Uterus (tissue), 2 donors: Measurements from ENCODE around the gene GNPDA2.

Experiments used
- POLR2A ChIP-seq, 2 donors: fragments of 450-650 bp; IDR thresholded peaks; one replicate each; pipeline ENCODE4 v1.6.1; 2016; ENCODE audit warnings: antibody characterized with exemption in 2 of 2, mild to moderate bottlenecking in 1 of 2, moderate library complexity in 1 of 2
- TF ChIP-seq, protein P1 (sequence below), 4 experiments: fragments of 200-600 bp in 2 of 4; fragments of 450-650 bp in 2 of 4; sonication (generic) in 2 of 4; IDR thresholded peaks; one replicate each; pipeline ENCODE4 v1.5.1; 2016 to 2019; ENCODE audit warnings: antibody characterized with exemption in 4 of 4, mild to moderate bottlenecking in 2 of 4, moderate library complexity in 1 of 4

- TF ChIP-seq, protein P1, sequence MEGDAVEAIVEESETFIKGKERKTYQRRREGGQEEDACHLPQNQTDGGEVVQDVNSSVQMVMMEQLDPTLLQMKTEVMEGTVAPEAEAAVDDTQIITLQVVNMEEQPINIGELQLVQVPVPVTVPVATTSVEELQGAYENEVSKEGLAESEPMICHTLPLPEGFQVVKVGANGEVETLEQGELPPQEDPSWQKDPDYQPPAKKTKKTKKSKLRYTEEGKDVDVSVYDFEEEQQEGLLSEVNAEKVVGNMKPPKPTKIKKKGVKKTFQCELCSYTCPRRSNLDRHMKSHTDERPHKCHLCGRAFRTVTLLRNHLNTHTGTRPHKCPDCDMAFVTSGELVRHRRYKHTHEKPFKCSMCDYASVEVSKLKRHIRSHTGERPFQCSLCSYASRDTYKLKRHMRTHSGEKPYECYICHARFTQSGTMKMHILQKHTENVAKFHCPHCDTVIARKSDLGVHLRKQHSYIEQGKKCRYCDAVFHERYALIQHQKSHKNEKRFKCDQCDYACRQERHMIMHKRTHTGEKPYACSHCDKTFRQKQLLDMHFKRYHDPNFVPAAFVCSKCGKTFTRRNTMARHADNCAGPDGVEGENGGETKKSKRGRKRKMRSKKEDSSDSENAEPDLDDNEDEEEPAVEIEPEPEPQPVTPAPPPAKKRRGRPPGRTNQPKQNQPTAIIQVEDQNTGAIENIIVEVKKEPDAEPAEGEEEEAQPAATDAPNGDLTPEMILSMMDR (IDR thresholded peaks at IDR 0.05): no peak
- no peak for TF ChIP-seq POLR2A (IDR thresholded peaks at IDR 0.05)
Observed at GRCh38 chr4:44660396-44660795, 66.0 kb downstream of the GNPDA2 start.
